Measurements from ENCODE around the gene TBC1D17. TPM values are rescaled to one million over a fixed set of nuclear protein-coding genes. Genes with fewer than 3 reads are reported as not detected.
A peak's percentile ranks its signal among the peaks of the same experiment; 100 is the strongest.

The TBC1D17 gene
- total RNA-seq, 1 donor from 2014 or later: 7.3 TPM

GRCh38 chr19:49913720-49914119 is 36.2 kb downstream of the TBC1D17 start:
- Histone ChIP-seq H3K9me3 (ENCODE audit: control insufficient read depth in 3 of 3, low read length in 3 of 3) (no peaks in the 10 kb centered on the region), H3K9ac (ENCODE audit: low read depth in 1 of 3, low read length in 3 of 3) (no peak overlapping the region), H3K4me3 (ENCODE audit: low read length in 3 of 3) (no peak overlapping the region), H3K36me3 (ENCODE audit: control insufficient read depth in 3 of 3, insufficient read depth in 3 of 3, low read length in 3 of 3) (peaks cover 25 to 38% (median 32%) of the 10 kb centered on the region in 3 donors), H3K27ac (ENCODE audit: low read depth, low read length) (no peak overlapping the region), H3K4me1 (ENCODE audit: control insufficient read depth in 3 of 3, insufficient read depth in 3 of 3, low read length in 3 of 3) (peaks cover 4 to 14% (median 5%) of the 10 kb centered on the region in 3 donors), H3K27me3 (ENCODE audit: control insufficient read depth in 3 of 3, insufficient read depth in 3 of 3, low read length in 3 of 3) (no peaks in the 10 kb centered on the region)

DNA sequence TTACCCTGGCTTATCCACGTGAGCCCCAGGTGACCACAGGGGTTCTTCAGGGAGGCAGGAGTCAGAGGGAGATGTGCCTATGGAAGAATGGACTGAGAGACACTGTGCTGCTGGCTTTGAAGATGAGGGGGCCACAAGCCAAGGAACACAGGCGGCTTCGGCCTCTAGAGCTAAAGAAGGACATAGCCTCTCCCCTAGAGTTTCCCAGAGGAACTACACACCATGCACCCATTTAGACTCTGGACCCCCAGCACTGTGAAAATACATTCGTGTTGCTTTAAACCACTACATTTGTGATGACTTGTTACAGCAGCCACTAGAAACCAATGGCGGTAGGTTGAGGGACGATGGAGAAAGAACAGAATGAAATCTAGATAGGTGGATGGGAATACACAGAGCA is 37.8 kb downstream of the TBC1D17 start:
- H3K4me1 ChIP-seq (ENCODE audit: control insufficient read depth in 3 of 3, insufficient read depth in 3 of 3, low read length in 3 of 3): peaks cover 4 to 14% (median 5%) of the 10 kb centered on the region in 3 donors
- H3K9me3 ChIP-seq (ENCODE audit: control insufficient read depth in 3 of 3, low read length in 3 of 3): no peaks in the 10 kb centered on the region
- peaks cover 23 to 28% (median 24%) of the 10 kb centered on the region in 3 donors for H3K36me3 ChIP-seq (ENCODE audit: control insufficient read depth in 3 of 3, insufficient read depth in 3 of 3, low read length in 3 of 3)
- H3K4me3 ChIP-seq (ENCODE audit: low read length in 3 of 3): no peak overlapping the region
- H3K27me3 ChIP-seq (ENCODE audit: control insufficient read depth in 3 of 3, insufficient read depth in 3 of 3, low read length in 3 of 3): no peaks in the 10 kb centered on the region
- H3K9ac ChIP-seq (ENCODE audit: low read depth in 1 of 3, low read length in 3 of 3): no peak overlapping the region
- H3K27ac ChIP-seq (ENCODE audit: low read depth, low read length): no peak overlapping the region

- peak overlapping the region; percentile 51 for H3K27ac ChIP-seq (ENCODE audit: low read depth, low read length)
- peaks cover 23 to 31% (median 27%) of the 10 kb centered on the region in 3 donors for H3K36me3 ChIP-seq (ENCODE audit: control insufficient read depth in 3 of 3, insufficient read depth in 3 of 3, low read length in 3 of 3)
Measured at GRCh38 chr19:49916839-49917733, 39.6 kb downstream of the TBC1D17 start.

GRCh38 chr19:49918089-49918488 is 40.6 kb downstream of the TBC1D17 start:
- H3K36me3 ChIP-seq (ENCODE audit: control insufficient read depth in 3 of 3, insufficient read depth in 3 of 3, low read length in 3 of 3): peaks cover 23 to 33% (median 31%) of the 10 kb centered on the region in 3 donors
- no peaks in the 10 kb centered on the region for H3K9me3 ChIP-seq (ENCODE audit: control insufficient read depth in 3 of 3, low read length in 3 of 3)
- H3K4me1 ChIP-seq (ENCODE audit: control insufficient read depth in 3 of 3, insufficient read depth in 3 of 3, low read length in 3 of 3): peaks cover 6 to 24% (median 14%) of the 10 kb centered on the region in 3 donors
- H3K27ac ChIP-seq (ENCODE audit: low read depth, low read length): no peak overlapping the region
- H3K27me3 ChIP-seq (ENCODE audit: control insufficient read depth in 3 of 3, insufficient read depth in 3 of 3, low read length in 3 of 3): no peaks in the 10 kb centered on the region
- H3K9ac ChIP-seq (ENCODE audit: low read depth in 1 of 3, low read length in 3 of 3): no peak overlapping the region
- H3K4me3 ChIP-seq (ENCODE audit: low read length in 3 of 3): no peak overlapping the region

More at GRCh38 chr19:49916839-49917733, 39.6 kb downstream of the TBC1D17 start:
- H3K9me3 ChIP-seq (ENCODE audit: control insufficient read depth in 3 of 3, low read length in 3 of 3): no peaks in the 10 kb centered on the region
- no peak overlapping the region for H3K9ac ChIP-seq (ENCODE audit: low read depth in 1 of 3, low read length in 3 of 3)
- H3K27me3 ChIP-seq (ENCODE audit: control insufficient read depth in 3 of 3, insufficient read depth in 3 of 3, low read length in 3 of 3): no peaks in the 10 kb centered on the region
- H3K4me3 ChIP-seq (ENCODE audit: low read length in 3 of 3): no peak overlapping the region
- peaks cover 0 to 16% (median 6%) of the 10 kb centered on the region in 3 donors for H3K4me1 ChIP-seq (ENCODE audit: control insufficient read depth in 3 of 3, insufficient read depth in 3 of 3, low read length in 3 of 3)

GRCh38 chr19:49920624-49921363 is 43.3 kb downstream of the TBC1D17 start:
- peaks cover 19 to 28% (median 26%) of the 10 kb centered on the region in 3 donors for H3K36me3 ChIP-seq (ENCODE audit: control insufficient read depth in 3 of 3, insufficient read depth in 3 of 3, low read length in 3 of 3)
- H3K4me1 ChIP-seq (ENCODE audit: control insufficient read depth in 3 of 3, insufficient read depth in 3 of 3, low read length in 3 of 3): peaks cover 12 to 44% (median 24%) of the 10 kb centered on the region in 3 donors
- H3K4me3 ChIP-seq (ENCODE audit: low read length in 3 of 3): no peak overlapping the region
- no peak overlapping the region for H3K9ac ChIP-seq (ENCODE audit: low read depth in 1 of 3, low read length in 3 of 3)
- no peaks in the 10 kb centered on the region for H3K27me3 ChIP-seq (ENCODE audit: control insufficient read depth in 3 of 3, insufficient read depth in 3 of 3, low read length in 3 of 3)
- H3K27ac ChIP-seq (ENCODE audit: low read depth, low read length): no peak overlapping the region
- no peaks in the 10 kb centered on the region for H3K9me3 ChIP-seq (ENCODE audit: control insufficient read depth in 3 of 3, low read length in 3 of 3)

DNA sequence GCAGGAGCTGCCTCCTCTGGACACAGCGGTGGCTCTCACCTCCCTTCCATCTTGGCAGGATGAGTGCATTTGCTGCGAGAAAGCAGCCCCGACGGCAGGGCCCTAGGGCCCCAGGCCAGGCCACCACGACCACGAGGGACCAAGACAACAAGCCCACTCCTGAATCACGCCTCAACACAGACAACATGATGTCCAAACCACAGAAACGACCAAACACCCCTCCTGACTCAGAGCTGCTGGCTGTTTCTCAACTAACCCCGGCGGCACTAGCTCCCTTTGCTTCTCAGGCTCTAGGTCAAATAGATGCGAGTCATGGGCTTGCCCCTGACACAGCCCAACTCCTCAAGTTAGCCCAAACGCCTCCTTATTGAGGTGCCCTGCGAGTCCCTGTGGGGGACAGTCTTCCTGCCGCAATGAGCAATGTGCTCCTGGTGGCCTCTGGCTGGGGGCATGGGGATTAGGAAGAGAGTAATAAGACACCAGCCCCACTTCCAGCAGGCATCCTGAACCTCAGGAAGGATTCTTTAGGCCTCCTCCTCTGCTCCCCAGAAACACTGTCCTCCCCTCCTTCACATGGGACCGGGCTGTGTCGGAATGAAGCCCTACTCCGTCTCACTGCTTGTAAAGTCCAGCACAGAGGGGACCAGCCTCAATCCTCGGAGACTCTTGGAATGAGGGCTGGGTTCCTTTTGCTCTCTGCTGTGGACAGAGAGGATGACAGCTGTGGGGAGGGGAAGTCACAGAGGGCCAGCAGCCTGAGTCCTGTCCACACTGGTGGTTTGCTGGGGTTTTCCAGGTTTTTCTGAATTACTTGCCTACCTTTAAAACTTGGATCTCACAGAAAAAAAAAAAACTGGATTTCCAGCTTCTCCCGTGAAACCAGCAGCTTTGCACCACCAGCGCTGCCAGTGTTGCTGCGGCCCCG is 44.6 kb downstream of the TBC1D17 start:
- no peak overlapping the region for H3K4me3 ChIP-seq (ENCODE audit: low read length in 3 of 3)
- H3K9ac ChIP-seq (ENCODE audit: low read depth in 1 of 3, low read length in 3 of 3): peak overlapping the region in 2 of 3 donors; percentile 33
- H3K4me1 ChIP-seq (ENCODE audit: control insufficient read depth in 3 of 3, insufficient read depth in 3 of 3, low read length in 3 of 3): peaks cover 13 to 47% (median 25%) of the 10 kb centered on the region in 3 donors
- no peaks in the 10 kb centered on the region for H3K9me3 ChIP-seq (ENCODE audit: control insufficient read depth in 3 of 3, low read length in 3 of 3)
- no peaks in the 10 kb centered on the region for H3K27me3 ChIP-seq (ENCODE audit: control insufficient read depth in 3 of 3, insufficient read depth in 3 of 3, low read length in 3 of 3)
- H3K27ac ChIP-seq (ENCODE audit: low read depth, low read length): peak overlapping the region; percentile 60
- peaks cover 22 to 27% (median 27%) of the 10 kb centered on the region in 3 donors for H3K36me3 ChIP-seq (ENCODE audit: control insufficient read depth in 3 of 3, insufficient read depth in 3 of 3, low read length in 3 of 3)

GRCh38 chr19:49923055-49924003 is 45.8 kb downstream of the TBC1D17 start:
- Histone ChIP-seq H3K9me3 (ENCODE audit: control insufficient read depth in 3 of 3, low read length in 3 of 3) (no peaks in the 10 kb centered on the region), H3K9ac (ENCODE audit: low read depth in 1 of 3, low read length in 3 of 3) (no peak overlapping the region), H3K27me3 (ENCODE audit: control insufficient read depth in 3 of 3, insufficient read depth in 3 of 3, low read length in 3 of 3) (no peaks in the 10 kb centered on the region), H3K36me3 (ENCODE audit: control insufficient read depth in 3 of 3, insufficient read depth in 3 of 3, low read length in 3 of 3) (peaks cover 22 to 33% (median 30%) of the 10 kb centered on the region in 3 donors), H3K4me3 (ENCODE audit: low read length in 3 of 3) (no peak overlapping the region), H3K27ac (ENCODE audit: low read depth, low read length) (peak overlapping the region; percentile 60), H3K4me1 (ENCODE audit: control insufficient read depth in 3 of 3, insufficient read depth in 3 of 3, low read length in 3 of 3) (peaks cover 25 to 53% (median 34%) of the 10 kb centered on the region in 3 donors)

DNA sequence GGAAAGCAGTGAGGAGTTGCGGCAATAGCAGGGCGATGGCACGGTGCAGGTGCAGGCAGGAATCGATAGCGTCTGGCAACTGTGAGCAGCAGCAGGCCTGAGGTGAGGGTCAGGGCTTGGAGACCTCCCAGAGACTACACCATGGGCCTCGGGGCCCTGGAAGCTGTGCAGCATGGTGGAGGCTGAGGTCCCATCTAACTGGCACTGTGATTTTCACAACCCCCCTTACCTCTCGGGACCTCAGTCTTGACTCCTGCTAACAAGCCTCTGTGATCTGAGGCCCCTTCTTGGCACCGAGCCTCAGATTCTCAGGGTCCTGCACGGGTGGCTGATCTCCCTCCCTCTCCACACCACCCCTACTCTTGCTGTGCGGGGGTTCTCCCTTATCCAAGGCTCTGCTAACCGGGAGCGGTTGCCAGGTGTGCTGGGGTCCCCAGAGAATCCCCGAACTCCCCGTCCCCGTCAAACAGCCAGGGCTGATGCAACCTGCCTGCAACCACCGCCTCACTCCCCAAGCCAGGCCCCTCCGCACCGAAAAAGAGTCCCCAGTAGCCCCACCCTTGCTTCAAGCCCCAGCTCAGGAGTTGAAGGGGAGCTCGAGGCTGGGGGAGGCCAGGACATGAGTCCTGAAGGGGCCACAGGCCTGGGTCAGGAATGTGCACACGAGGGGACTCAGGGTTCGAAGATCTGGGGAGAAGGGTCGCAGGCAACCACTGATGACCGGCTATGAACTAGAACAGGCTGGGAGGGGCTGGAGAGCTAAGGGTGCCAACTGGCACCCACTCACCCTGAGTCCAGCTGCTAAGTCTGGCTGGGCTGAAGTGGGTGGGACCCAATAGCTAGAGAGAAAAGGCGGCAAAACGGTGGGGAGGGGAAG is 46.7 kb downstream of the TBC1D17 start:
- Histone ChIP-seq H3K4me1 (ENCODE audit: control insufficient read depth in 3 of 3, insufficient read depth in 3 of 3, low read length in 3 of 3) (peaks cover 29 to 57% (median 40%) of the 10 kb centered on the region in 3 donors), H3K9me3 (ENCODE audit: control insufficient read depth in 3 of 3, low read length in 3 of 3) (no peaks in the 10 kb centered on the region), H3K9ac (ENCODE audit: low read depth in 1 of 3, low read length in 3 of 3) (peak overlapping the region in 1 of 3 donors; percentile 16), H3K27ac (ENCODE audit: low read depth, low read length) (peak overlapping the region; percentile 54), H3K36me3 (ENCODE audit: control insufficient read depth in 3 of 3, insufficient read depth in 3 of 3, low read length in 3 of 3) (peaks cover 19 to 30% (median 29%) of the 10 kb centered on the region in 3 donors), H3K27me3 (ENCODE audit: control insufficient read depth in 3 of 3, insufficient read depth in 3 of 3, low read length in 3 of 3) (no peaks in the 10 kb centered on the region), H3K4me3 (ENCODE audit: low read length in 3 of 3) (no peak overlapping the region)
